Measurements from ENCODE around the gene RNU1-4. TPM values are rescaled to one million over a fixed set of nuclear protein-coding genes. Genes with fewer than 3 reads are reported as not detected.
"Not testable (repeated sequence)": the region's sequence is repeated elsewhere in the genome, so short reads cannot be mapped to it uniquely, and the experiment has no call there.

Gene RNU1-4
- total RNA-seq, 1 donor from 2014 or later = 6,165 TPM

DNA sequence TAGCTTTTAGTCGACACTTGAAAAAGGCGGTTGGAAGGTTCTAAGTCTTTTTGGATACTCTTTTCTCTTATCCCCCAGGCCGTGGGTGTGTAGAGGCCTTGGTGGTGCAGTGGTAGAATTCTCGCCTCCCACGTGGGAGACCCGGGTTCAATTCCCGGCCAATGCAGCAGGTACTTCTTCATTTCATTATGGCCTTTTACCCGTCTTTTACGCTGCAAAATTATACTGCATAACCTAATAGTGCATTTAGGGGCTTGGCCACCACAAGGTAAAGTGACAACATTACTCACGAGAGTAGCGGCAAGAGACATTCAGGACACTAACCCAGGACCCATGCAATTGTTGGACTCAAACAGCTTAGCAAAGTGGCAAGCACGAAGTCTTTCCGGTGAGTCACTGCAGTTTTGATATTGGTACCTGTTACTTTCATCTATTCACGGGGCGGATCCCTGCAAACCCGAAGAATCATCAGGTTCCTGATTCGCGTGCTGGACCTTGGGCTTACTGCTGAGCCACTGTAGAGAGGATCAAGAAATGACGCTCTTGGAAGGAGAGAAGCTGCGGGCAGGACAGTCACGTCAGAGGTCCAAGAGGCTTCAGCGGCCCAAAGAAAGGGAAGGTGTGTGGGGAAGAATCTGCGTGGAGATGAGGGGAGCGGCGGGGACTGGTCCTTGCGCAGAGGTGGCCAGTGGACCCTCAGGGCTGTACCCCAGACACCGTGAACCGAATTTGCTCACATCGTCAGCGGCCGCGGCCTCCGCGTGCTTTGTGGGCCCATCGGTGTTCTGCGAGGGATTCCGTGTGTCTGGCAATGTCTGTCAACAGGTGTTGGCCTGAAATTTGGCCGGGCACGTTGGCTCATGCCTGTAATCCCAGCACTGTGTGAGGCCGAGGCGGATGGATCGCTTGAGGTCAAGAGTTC is 12.9 kb upstream of the RNU1-4 start:
- peak; percentile 95 for DNase-seq (ENCODE audit: low spot score)

DNA sequence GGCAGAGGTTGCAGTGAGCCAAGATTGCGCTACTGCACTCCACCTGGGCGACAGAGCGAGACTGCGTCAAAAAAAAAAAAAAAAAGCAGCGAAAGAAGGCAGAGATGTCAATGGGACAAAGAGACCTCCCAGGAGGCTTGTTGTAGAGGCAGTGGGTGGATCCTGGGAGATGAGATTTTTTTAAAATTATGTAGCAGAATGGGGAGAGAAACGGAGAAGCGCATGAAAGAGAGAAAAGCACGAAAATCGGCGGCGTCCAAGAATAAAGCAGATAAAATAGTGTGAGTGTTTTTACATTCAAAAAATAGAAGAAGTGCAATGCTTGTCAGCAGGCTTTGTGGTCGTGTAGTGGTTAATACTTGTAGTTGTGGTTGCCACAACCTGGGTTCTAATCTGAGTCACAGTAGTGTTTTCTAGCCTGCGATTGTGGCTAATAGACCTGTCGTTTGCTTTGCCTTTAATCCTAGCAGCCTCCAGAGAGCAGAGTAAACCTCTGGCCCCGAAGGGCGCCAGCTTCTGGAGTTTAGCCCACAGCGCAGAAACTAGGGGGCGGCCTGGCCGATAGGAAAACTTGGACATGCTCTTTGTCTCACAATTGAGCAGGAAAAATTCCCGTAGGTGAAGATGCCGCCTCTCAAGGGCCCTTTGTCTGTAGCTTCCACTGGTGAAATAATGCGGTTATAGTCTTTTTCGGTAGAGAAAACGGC is 11.9 kb upstream of the RNU1-4 start:
- DNase-seq (ENCODE audit: low spot score) = peak; percentile 8

- DNase-seq (ENCODE audit: low spot score) = not testable (repeated sequence)
These were observed 7.9 kb upstream of the RNU1-4 start for GRCh38 chr1:16732254-16732896.

- not testable (repeated sequence) for DNase-seq (ENCODE audit: low spot score)
These were observed 914 bp downstream of the RNU1-4 start for GRCh38 chr1:16741230-16741629.

DNA sequence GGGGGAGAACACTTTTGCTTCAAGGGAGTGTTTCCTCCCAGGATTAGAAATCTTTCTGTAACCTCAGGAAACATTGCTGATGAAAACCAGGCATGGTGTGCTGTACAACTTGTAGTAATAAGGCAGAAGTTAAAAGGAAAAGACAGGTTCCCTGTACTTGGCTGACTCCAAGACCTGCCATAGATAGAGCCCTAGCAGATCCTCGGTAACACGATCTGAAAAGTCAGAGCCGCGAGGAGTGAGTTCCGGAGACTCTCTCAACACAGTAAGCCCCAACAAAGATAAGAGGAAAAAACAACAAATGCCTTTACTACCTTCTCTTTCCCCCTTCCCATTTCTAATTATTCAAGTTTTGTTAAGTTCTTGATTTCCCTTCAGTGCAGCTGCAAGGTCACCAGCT is 7.3 kb downstream of the RNU1-4 start:
- not testable (repeated sequence) for DNase-seq (ENCODE audit: low spot score)

DNA sequence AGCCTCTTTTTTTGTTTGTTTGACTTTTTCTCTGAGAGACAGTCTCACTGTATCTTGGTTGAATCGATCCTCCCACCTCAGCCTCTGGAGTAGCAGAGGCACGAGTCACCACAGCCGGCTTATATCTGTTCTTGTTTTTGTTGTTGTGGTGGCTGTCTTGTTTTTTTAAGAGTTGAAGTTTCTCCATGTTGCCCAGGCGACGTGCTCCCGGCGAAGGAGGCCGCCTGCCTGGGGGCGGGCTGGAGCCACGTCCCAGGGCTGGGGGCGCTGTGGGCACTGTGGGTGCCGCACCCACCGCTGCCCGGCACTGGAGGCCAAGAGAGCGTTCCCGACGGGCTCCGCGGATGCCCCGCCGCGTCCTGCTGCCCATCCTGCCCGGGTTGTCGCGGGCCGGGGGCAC is 8.4 kb downstream of the RNU1-4 start:
- not testable (repeated sequence) for DNase-seq (ENCODE audit: low spot score)

DNA sequence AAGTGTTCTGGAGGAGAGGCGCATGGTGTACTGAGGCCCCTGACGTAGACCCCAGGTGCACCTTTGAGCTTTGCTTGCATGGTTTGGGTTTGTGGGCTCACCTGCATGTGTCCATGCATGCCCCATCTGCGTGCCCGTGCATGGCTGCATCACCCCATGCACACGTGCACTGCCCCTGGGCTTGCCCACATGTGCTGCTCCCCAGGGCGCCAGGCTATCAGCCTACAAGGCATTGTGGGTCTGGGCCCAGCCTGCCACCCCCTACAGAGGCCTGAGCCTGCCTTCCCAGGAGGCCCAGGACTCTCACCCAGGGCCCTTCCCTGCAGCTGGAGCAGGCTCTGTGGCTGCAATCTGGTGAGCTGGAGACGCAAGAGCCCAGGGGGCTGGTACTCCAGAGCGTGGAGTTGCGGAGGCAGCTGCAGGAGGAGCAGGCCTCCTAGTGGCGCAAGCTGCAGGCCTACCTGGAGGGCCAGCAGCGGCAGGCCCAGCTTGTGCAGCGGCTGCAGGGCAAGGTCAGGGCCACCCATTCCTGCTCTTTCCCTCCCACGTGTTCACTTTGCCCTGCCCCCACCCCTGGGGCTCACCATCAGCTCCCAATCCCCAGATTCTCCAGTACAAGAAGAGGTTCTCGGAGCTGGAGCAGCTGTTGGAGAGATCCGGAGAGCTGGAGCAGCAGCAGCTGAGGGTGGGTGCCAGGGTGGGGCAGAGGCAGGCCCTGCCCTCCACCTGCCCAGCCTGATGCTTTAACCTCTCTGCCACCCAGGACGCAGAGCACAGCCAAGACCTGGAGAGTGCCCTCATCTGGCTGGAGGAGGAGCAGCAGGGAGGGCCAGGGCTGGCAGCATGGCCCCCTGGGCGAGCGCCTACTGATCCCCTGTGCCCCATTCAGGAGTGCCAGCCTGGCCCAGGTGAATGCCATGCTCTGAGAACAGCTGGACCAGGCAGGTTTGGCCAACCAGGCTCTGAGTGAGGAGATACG is 9.9 kb downstream of the RNU1-4 start:
- DNase-seq (ENCODE audit: low spot score) = not testable (repeated sequence)

GRCh38 chr1:16752770-16753169 is 12.5 kb downstream of the RNU1-4 start:
- not testable (repeated sequence) for DNase-seq (ENCODE audit: low spot score)

DNA sequence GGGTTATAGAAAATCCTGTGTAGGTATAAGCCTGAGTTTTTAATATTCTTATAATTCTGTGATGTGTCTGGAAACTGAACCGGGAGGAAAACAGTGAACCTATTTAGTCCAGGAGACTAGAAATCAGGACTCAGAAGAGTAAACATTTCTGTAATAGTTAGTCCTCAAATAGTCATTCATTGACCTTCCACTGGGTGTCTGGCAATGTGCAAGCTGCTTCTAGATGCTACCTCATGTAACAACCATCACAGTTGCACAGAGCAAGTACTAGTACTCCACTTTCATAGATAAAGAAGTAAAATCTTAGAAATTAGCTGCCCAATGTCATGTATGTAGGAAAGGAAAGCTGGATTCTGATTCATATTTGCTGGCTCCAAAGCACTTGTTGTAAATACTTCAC is 15.1 kb downstream of the RNU1-4 start:
- DNase-seq (ENCODE audit: low spot score) = not testable (repeated sequence)

- not testable (repeated sequence) for DNase-seq (ENCODE audit: low spot score)
These were observed 15.6 kb downstream of the RNU1-4 start for GRCh38 chr1:16755932-16756331.

DNA sequence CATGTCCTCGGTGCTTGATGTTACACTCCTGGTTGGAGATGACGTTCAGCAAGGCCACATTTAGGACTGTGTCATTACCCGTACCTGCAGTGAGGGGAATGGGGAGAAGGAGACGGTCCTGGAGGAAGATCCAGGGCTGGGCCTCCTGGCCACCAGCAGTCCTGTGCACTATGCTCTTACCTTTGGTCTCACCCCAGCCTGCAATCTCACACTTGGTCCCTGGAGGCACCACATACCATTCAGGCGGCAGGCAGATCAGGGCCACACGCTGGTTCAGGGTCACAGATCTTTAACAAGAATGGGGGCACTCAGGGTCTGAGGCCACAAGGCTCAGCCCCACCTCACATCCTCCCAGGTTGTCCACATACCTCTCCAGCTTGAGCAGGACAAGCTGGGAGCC is 17.3 kb downstream of the RNU1-4 start:
- DNase-seq (ENCODE audit: low spot score) = not testable (repeated sequence)

DNA sequence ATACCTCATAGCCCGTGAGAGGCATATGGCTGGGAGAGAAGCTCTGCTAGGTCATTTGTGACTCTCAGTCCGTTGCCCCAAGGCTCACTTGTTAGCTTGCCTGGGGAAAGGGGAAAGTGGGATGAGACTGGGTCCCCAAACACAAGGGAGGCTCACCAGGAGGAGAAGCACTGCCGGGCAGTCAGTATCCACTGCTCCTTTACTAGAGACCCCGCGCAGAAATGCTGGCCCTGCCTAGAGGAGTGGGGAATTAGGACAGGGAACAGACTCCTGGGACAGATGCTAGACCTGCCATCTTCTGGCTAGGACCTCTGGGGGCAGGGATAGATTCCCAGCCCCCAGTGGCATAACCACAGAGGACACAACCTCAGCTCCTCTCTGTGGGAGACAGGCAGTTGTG is 17.7 kb downstream of the RNU1-4 start:
- peak; percentile 74 for DNase-seq (ENCODE audit: low spot score)

GRCh38 chr1:16759041-16759493 is 18.8 kb downstream of the RNU1-4 start:
- DNase-seq (ENCODE audit: low spot score) = peak; percentile 88

DNA sequence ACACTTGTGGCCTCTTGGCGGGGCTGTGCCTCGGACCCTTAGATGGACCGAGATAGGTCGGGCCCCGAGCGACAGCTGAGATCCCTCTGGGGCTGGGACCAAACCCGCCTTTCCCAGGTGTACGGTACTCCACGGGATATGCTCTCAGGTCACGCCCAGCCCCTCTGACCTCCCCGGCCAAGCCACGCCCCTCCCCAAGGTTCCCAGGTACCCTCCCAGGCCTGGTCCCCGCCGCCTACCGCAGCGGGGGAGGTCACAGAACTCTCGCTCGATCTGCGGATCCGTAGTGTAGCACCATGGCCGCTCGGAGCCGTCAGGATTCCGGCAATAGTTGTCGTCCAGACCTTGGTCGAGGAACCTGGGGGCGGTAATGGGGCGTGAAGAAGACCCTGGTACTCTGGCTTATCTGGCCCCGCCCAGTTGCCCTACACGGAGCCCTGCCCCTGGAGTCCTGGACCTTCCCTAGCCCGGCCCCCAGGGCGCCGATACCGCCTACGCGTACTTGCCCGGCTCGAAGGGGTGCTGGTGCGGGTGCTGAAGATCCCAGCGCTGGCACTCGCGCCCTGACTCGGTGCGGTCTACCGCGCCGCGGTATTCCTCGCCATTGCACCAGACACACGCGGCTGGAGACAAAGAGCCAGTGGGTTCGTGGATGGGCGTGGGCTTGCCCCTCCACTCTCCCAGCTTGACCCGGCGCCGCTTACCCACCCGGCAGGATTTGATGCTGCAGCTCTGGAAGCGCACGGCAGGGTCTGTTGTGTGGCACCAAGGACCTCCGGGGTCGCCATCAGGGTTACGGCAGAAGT is 19.5 kb downstream of the RNU1-4 start:
- peak; percentile 57 for DNase-seq (ENCODE audit: low spot score)

- DNase-seq (ENCODE audit: low spot score) = not testable (repeated sequence)
These were observed 20.1 kb downstream of the RNU1-4 start for GRCh38 chr1:16760456-16760765.

- peak; percentile 81 for DNase-seq (ENCODE audit: low spot score)
These were observed 20.5 kb downstream of the RNU1-4 start for GRCh38 chr1:16760801-16761200.

DNA sequence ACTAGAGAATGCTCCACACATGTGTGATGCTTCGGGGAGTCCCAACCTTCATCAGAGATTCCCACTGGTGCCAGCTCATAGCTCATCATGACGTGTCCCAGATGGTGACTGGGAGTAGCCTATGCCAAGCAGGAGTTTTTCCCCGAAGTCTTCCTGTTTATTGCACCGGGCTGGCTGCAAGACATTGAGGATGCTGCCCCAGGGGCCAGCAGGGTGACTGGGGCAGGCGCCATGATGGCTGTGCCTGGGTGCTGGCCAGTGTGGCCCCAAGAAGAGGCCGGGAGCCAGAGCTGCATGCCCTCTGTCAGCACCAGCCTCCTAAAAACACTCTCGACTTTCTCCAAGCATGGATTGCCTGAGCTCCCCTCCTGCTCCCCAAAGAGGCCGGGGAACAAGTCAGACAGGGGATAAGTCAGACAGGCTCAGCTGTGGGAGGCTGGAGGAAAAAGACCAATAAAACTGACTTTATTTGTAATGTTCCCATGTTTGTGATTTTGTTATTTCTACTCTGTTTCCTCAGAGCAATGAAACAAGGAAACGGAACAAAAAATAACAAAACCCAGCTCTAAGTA is 24.0 kb downstream of the RNU1-4 start:
- DNase-seq (ENCODE audit: low spot score) = not testable (repeated sequence)

- not testable (repeated sequence) for DNase-seq (ENCODE audit: low spot score)
These were observed 24.7 kb downstream of the RNU1-4 start for GRCh38 chr1:16764820-16765655.

All from mesenteric fat pad (tissue), 1 donor.